GM21526 (cell line): ENCODE results near the gene JTB.

Experiments used
- ATAC-seq: cut with Tn5 transposase; IDR thresholded peaks from one replicate; pipeline ENCODE4 v1.9.1; 2021; ENCODE audit warnings: moderate library complexity; ENCODE audit not compliant: unreplicated experiment, low FRiP score

Gene JTB

GRCh38 chr1:153934746-153935145 lies 42.7 kb downstream of the JTB start:
- no peak for ATAC-seq

GRCh38 chr1:153933955-153934354 lies 43.5 kb downstream of the JTB start:
- no peak for ATAC-seq

- ATAC-seq = no peak
Observed at GRCh38 chr1:153933430-153933829, 44.0 kb downstream of the JTB start.

GRCh38 chr1:153932156-153933131 lies 45.0 kb downstream of the JTB start:
- no peak for ATAC-seq

- ATAC-seq = no peak
Observed at GRCh38 chr1:153929981-153930948, 47.2 kb downstream of the JTB start.

GRCh38 chr1:153929426-153929825 lies 48.0 kb downstream of the JTB start:
- ATAC-seq = no peak

GRCh38 chr1:153928791-153929341 lies 48.6 kb downstream of the JTB start:
- no peak for ATAC-seq

GRCh38 chr1:153928245-153928644 lies 49.2 kb downstream of the JTB start:
- ATAC-seq = no peak

- no peak for ATAC-seq
Observed at GRCh38 chr1:153926405-153926804, 51.1 kb downstream of the JTB start.
